Left lung (tissue), 10 donors: ENCODE results near the gene ACTR3. TPM values are rescaled to one million over a fixed set of nuclear protein-coding genes. Genes with fewer than 3 reads are reported as not detected.

Experiments used
- ATAC-seq: fragments of 200-7000 bp; cut with Tn5 transposase; one replicate; pipeline ENCODE4 v1.9.1; 2020; ENCODE audit warnings: moderate library complexity
- DNase-seq, 4 donors: peaks; one replicate each; pipeline ENCODE4 v3.0.0-alpha.2; 2013 to 2020
- H3K27ac ChIP-seq, 2 donors: fragments of 200-600 bp; sonication (generic) in 1 of 2; one replicate each; pipeline versions ENCODE4 v1.5.0 to v1.8.0; 2020 to 2021
- H3K27me3 ChIP-seq, 2 donors: fragments of 200-600 bp; sonication (generic) in 1 of 2; one replicate each; pipeline versions ENCODE4 v1.5.0 to v1.8.0; 2020 to 2021
- H3K36me3 ChIP-seq, 2 donors: fragments of 200-600 bp; sonication (generic) in 1 of 2; one replicate each; pipeline versions ENCODE4 v1.5.0 to v1.8.0; 2020 to 2021
- H3K4me1 ChIP-seq, 2 donors: fragments of 200-600 bp; one replicate each; pipeline ENCODE4 v1.8.0; 2021
- H3K4me3 ChIP-seq, 2 donors: fragments of 200-600 bp; sonication (generic) in 1 of 2; one replicate each; pipeline versions ENCODE4 v1.5.0 to v1.8.0; 2020 to 2021; ENCODE audit warnings: mild to moderate bottlenecking in 1 of 2
- H3K9me3 ChIP-seq, 2 donors: fragments of 200-600 bp; sonication (generic) in 1 of 2; one replicate each; pipeline versions ENCODE4 v1.5.0 to v1.8.0; 2020 to 2021
- intact Hi-C, 2 donors: fragments of 100-400 bp; cut with DNase I; formaldehyde crosslinking; loops; one replicate each; pipeline versions ENCODE4 v1.11.2 to v1.14.2; 2022
- polyA plus RNA-seq, 6 donors: library from polyadenylated mRNA; unstranded; fragments of 120-200 nt; gene quantifications; one replicate each; pipeline ENCODE4 v1.2.1, GENCODE V29; 2013; ENCODE audit not compliant: insufficient read length in 6 of 6
- total RNA-seq, 2 donors: library from RNA; stranded (reverse); fragmentation: NEBNext Ultra II Directional; extraction: Animal tissue kit (Norgen Biotek cat#: 25700); gene quantifications; one replicate each; pipeline ENCODE4 v1.2.1, GENCODE V29; 2021
- TF ChIP-seq, protein P1 (sequence below), 2 donors: fragments of 200-600 bp; sonication (generic) in 1 of 2; IDR thresholded peaks; one replicate each; pipeline versions ENCODE4 v1.5.0 to v1.8.0; 2021; ENCODE audit warnings: antibody characterized with exemption in 2 of 2
- donor health status: DM: no; HTN: yes; CAD: no.
- donor health status: DM: no; HTN: no; CAD: no.

Gene ACTR3
- total and polyA plus RNA-seq, 8 donors = 151 to 324 (median 161) TPM

DNA sequence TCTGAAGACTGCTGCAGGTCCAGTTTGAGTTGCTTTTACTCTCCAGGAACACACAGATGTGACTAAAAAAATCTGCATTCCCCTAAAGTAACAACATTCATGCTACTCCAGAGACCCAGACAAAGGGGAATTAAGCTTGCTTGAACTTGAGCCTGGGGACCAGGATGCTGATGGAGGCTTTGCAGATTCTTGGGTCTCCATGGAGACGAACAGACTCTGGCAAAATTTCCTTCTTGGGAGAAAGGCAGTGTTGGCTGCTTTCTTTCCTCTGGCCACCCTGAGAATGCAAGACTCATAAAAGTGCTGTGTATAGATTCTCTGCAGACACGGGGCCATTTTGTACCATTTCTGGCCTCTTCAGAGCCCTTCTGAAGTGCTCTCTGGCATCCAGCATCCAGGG lies 112.0 kb downstream of the ACTR3 start:
- no peaks in the 10 kb centered on the region for H3K4me1 ChIP-seq
- no peak overlapping the region for H3K27ac ChIP-seq
- H3K4me3 ChIP-seq = no peak overlapping the region
- ATAC-seq (no peak), DNase-seq (no peak)
- no peaks in the 10 kb centered on the region for H3K36me3 ChIP-seq
- intact Hi-C loops = no loop called here
- no peaks in the 10 kb centered on the region for H3K9me3 ChIP-seq
- TF ChIP-seq, protein P1, sequence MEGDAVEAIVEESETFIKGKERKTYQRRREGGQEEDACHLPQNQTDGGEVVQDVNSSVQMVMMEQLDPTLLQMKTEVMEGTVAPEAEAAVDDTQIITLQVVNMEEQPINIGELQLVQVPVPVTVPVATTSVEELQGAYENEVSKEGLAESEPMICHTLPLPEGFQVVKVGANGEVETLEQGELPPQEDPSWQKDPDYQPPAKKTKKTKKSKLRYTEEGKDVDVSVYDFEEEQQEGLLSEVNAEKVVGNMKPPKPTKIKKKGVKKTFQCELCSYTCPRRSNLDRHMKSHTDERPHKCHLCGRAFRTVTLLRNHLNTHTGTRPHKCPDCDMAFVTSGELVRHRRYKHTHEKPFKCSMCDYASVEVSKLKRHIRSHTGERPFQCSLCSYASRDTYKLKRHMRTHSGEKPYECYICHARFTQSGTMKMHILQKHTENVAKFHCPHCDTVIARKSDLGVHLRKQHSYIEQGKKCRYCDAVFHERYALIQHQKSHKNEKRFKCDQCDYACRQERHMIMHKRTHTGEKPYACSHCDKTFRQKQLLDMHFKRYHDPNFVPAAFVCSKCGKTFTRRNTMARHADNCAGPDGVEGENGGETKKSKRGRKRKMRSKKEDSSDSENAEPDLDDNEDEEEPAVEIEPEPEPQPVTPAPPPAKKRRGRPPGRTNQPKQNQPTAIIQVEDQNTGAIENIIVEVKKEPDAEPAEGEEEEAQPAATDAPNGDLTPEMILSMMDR (IDR thresholded peaks at IDR 0.05) = no peak
- H3K27me3 ChIP-seq = no peaks in the 10 kb centered on the region

DNA sequence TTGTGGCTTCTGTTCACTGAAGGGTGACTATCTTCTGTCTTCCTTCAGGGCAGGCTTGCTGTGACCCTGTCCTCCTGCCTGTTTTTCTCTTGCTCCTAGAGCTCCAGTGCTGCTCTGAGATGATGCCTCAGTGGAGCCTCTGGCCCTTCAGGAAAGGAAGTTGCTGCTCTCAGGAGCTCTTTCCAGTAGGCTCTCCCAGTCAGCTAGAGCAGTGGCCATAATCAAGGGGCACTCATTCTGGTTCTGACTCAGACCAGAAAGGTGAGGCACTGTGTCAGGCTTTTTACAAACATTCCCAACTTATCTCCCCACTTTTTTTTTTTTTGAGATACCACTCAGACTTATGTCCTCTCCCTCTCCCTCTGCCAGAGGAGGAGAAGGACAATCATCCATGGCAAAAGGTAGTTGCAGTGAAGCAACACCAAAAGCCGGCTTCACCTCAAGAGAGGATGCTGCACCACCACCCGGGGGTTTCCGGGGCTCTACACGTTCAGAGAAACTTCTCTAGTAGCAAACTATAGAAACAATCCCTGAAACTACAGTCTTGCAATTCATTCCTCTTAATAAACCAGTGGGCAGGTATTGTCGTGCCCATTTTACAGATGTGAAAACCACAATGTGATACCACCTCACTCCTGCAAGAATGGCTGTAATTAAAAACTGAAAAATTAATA lies 115.4 kb downstream of the ACTR3 start:
- no peaks in the 10 kb centered on the region for H3K36me3 ChIP-seq
- no peak overlapping the region for H3K27ac ChIP-seq
- no peaks in the 10 kb centered on the region for H3K27me3 ChIP-seq
- H3K4me1 ChIP-seq = no peaks in the 10 kb centered on the region
- intact Hi-C loops = no loop called here
- H3K9me3 ChIP-seq = no peaks in the 10 kb centered on the region
- TF ChIP-seq, protein P1 (IDR thresholded peaks at IDR 0.05) = no peak
- DNase-seq = no peak
- ATAC-seq = no peak
- no peak overlapping the region for H3K4me3 ChIP-seq

DNA sequence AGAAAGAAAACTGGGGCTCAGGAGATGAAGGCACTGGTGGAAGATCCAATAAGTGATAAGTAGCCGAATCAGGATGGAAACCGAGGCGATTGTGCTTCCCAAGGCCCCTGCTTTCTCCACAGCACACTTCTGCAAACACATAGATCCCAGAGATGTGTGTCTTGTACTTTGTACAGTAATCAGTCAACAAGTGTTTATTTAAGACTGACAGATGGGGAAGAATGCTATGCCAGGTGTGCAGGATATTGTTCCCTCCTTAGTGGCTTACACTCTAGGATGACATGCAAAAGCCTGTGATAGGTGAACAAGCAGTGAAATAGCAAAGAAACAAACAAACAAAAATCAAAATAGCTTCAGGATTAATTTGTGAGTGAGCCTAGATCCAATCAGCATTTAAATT lies 116.6 kb downstream of the ACTR3 start:
- Histone ChIP-seq H3K4me3 (no peak overlapping the region), H3K27me3 (no peaks in the 10 kb centered on the region), H3K27ac (no peak overlapping the region), H3K9me3 (no peaks in the 10 kb centered on the region), H3K4me1 (no peaks in the 10 kb centered on the region), H3K36me3 (no peaks in the 10 kb centered on the region)
- intact Hi-C loops = no loop called here
- ATAC-seq (no peak), DNase-seq (no peak)
- TF ChIP-seq, protein P1 (IDR thresholded peaks at IDR 0.05) = no peak

DNA sequence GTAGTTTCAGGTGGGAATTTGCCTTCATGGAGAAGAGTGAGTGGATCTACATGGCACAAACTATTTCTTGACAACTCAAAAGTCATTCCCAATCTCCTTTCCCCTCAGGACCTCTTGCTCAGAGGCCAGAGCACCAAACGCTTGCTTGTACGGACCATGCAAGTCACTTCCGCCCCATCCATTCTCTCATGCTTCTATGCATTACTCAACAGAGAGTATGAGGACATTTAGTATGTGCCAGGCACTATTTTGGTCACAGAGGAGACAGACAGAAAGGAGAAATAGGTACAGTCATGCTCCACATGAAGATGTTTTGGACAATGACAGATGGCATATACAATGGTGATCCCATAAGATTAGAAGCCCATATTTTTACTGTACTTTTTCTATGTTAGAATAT lies 117.5 kb downstream of the ACTR3 start:
- no peak for DNase-seq
- no peak overlapping the region for H3K4me3 ChIP-seq
- H3K9me3 ChIP-seq = no peaks in the 10 kb centered on the region
- H3K27ac ChIP-seq = no peak overlapping the region
- no peaks in the 10 kb centered on the region for H3K36me3 ChIP-seq
- no peaks in the 10 kb centered on the region for H3K27me3 ChIP-seq
- TF ChIP-seq, protein P1 (IDR thresholded peaks at IDR 0.05) = no peak
- H3K4me1 ChIP-seq = no peaks in the 10 kb centered on the region
- ATAC-seq = no peak
- intact Hi-C loops = no loop called here

DNA sequence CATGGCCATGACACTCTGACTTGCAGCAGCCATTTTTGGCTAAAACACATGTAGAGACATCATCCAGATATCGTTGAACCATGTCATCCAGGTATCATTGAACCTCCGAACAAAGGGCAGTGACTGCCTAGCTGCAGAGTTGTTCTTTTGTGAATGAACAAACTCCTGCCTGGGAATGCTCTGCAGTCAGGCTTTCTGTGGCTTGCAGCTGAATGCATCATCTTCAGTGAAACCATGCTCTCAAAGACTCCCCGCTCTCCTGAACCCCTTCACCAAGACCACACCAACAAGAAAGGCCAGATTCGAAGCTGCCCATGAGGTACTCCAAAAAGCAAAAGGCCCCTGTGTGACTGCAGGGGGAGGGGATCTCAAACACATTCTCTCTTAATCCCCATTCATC lies 118.8 kb downstream of the ACTR3 start:
- Histone ChIP-seq H3K27ac (no peak overlapping the region), H3K27me3 (no peaks in the 10 kb centered on the region), H3K9me3 (no peaks in the 10 kb centered on the region), H3K36me3 (no peaks in the 10 kb centered on the region), H3K4me1 (no peaks in the 10 kb centered on the region), H3K4me3 (no peak overlapping the region)
- no peak for ATAC-seq
- TF ChIP-seq, protein P1 (IDR thresholded peaks at IDR 0.05) = no peak
- DNase-seq = no peak
- intact Hi-C loops = no loop called here
